ENCODE measurements around the gene CCDC170.

DNA sequence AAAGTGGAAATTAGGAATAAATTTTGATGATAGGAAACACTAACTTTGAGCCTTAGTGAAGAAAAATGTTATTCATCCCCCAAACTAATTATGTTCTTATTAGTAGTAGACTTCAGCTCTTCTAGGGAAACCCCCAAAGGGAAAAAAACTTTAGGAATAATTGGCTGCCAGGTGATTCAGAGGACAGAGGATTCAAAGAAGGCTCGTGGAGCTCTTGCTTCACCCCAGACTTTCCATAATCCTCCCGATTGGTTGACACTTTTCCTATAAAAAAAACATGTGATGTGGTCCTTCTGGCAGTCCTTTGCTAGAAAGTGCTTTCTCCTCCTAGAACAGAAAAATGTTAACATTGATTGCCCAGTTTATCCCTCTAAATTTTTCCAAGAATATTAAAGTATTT lies 5.6 kb upstream of the CCDC170 start:
- no peak for TF ChIP-seq CTCF (IDR thresholded peaks at IDR 0.05; ENCODE audit: low read depth, low read length, missing input control)
- no peak for TF ChIP-seq SP1 (IDR thresholded peaks at IDR 0.05)
- no peak for TF ChIP-seq RXRA (IDR thresholded peaks at IDR 0.05)
- no peak for TF ChIP-seq JUND (IDR thresholded peaks at IDR 0.05)
- no peak for TF ChIP-seq EGR1 (IDR thresholded peaks at IDR 0.05; ENCODE audit: low read depth in 2 of 2)
- TF ChIP-seq, protein P1, sequence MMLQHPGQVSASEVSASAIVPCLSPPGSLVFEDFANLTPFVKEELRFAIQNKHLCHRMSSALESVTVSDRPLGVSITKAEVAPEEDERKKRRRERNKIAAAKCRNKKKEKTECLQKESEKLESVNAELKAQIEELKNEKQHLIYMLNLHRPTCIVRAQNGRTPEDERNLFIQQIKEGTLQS (IDR thresholded peaks at IDR 0.05): no peak
- no peak for TF ChIP-seq GABPA (IDR thresholded peaks at IDR 0.05 in 1 of 2, conservative IDR thresholded peaks at IDR 0.05 in 1 of 2)
- TF ChIP-seq, protein P2, sequence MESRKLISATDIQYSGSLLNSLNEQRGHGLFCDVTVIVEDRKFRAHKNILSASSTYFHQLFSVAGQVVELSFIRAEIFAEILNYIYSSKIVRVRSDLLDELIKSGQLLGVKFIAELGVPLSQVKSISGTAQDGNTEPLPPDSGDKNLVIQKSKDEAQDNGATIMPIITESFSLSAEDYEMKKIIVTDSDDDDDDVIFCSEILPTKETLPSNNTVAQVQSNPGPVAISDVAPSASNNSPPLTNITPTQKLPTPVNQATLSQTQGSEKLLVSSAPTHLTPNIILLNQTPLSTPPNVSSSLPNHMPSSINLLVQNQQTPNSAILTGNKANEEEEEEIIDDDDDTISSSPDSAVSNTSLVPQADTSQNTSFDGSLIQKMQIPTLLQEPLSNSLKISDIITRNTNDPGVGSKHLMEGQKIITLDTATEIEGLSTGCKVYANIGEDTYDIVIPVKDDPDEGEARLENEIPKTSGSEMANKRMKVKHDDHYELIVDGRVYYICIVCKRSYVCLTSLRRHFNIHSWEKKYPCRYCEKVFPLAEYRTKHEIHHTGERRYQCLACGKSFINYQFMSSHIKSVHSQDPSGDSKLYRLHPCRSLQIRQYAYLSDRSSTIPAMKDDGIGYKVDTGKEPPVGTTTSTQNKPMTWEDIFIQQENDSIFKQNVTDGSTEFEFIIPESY (IDR thresholded peaks at IDR 0.05): no peak
- TF ChIP-seq, protein P3, sequence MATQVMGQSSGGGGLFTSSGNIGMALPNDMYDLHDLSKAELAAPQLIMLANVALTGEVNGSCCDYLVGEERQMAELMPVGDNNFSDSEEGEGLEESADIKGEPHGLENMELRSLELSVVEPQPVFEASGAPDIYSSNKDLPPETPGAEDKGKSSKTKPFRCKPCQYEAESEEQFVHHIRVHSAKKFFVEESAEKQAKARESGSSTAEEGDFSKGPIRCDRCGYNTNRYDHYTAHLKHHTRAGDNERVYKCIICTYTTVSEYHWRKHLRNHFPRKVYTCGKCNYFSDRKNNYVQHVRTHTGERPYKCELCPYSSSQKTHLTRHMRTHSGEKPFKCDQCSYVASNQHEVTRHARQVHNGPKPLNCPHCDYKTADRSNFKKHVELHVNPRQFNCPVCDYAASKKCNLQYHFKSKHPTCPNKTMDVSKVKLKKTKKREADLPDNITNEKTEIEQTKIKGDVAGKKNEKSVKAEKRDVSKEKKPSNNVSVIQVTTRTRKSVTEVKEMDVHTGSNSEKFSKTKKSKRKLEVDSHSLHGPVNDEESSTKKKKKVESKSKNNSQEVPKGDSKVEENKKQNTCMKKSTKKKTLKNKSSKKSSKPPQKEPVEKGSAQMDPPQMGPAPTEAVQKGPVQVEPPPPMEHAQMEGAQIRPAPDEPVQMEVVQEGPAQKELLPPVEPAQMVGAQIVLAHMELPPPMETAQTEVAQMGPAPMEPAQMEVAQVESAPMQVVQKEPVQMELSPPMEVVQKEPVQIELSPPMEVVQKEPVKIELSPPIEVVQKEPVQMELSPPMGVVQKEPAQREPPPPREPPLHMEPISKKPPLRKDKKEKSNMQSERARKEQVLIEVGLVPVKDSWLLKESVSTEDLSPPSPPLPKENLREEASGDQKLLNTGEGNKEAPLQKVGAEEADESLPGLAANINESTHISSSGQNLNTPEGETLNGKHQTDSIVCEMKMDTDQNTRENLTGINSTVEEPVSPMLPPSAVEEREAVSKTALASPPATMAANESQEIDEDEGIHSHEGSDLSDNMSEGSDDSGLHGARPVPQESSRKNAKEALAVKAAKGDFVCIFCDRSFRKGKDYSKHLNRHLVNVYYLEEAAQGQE (IDR thresholded peaks at IDR 0.05): no peak
- TF ChIP-seq MAX (IDR thresholded peaks at IDR 0.05): no peak
- no peak for TF ChIP-seq RAD21 (IDR thresholded peaks at IDR 0.05)
